OCI-LY1 (cell line): ENCODE results near the gene BIN1.

Experiments used
- H2AFZ ChIP-seq: fragments of 200-600 bp; sonication (generic), shearing (Covaris generic); 2 replicates; pipeline ENCODE4 v1.6.0; 2014; ENCODE audit warnings: antibody characterized with exemption, mild to moderate bottlenecking, low read length
- H3F3A ChIP-seq: fragments of 200-600 bp; sonication (generic), shearing (Covaris generic); 2 replicates; pipeline ENCODE4 v1.6.0; 2014; ENCODE audit warnings: mild to moderate bottlenecking, antibody characterized with exemption, low read length, moderate library complexity; ENCODE audit not compliant: insufficient read depth
- H3K27ac ChIP-seq: fragments of 200-600 bp; sonication (generic); 2 replicates; pipeline ENCODE4 v1.5.1; 2014; ENCODE audit warnings: low read length, mixed run types, mild to moderate bottlenecking, low read depth; ENCODE audit not compliant: poor library complexity, severe bottlenecking
- H3K27me3 ChIP-seq: fragments of 200-600 bp; sonication (generic); 2 replicates; pipeline ENCODE4 v1.6.0; 2014; ENCODE audit warnings: antibody characterized with exemption, mild to moderate bottlenecking, low read length, moderate library complexity; ENCODE audit not compliant: insufficient read depth
- H3K36me3 ChIP-seq: fragments of 200-600 bp; sonication (generic); 2 replicates; pipeline ENCODE4 v1.6.1; 2014; ENCODE audit warnings: mild to moderate bottlenecking, antibody characterized with exemption, low read length, moderate library complexity, mixed read lengths; ENCODE audit not compliant: insufficient read depth
- H3K4me1 ChIP-seq: fragments of 200-600 bp; sonication (generic); 2 replicates; pipeline ENCODE4 v1.5.1; 2014; ENCODE audit warnings: mild to moderate bottlenecking, low read length, moderate library complexity; ENCODE audit not compliant: insufficient read depth, severe bottlenecking
- H3K4me2 ChIP-seq: fragments of 200-600 bp; sonication (generic), shearing (Covaris generic); 2 replicates; pipeline ENCODE4 v1.6.1; 2014; ENCODE audit warnings: low read length
- H3K4me3 ChIP-seq: fragments of 200-600 bp; sonication (generic); 2 replicates; pipeline ENCODE4 v1.5.1; 2014; ENCODE audit warnings: low read length, low read depth, mild to moderate bottlenecking, mixed read lengths; ENCODE audit not compliant: poor library complexity, severe bottlenecking
- H3K79me2 ChIP-seq: fragments of 200-600 bp; shearing (Covaris generic); 2 replicates; pipeline ENCODE4 v1.6.1; 2016; ENCODE audit warnings: mixed run types, low read length, mixed read lengths; ENCODE audit not compliant: insufficient read depth
- H3K9ac ChIP-seq: fragments of 200-600 bp; sonication (generic), shearing (Covaris generic); 2 replicates; pipeline ENCODE4 v1.6.1; 2014; ENCODE audit warnings: mild to moderate bottlenecking, low read length, mixed read lengths
- H3K9me2 ChIP-seq: fragments of 200-600 bp; sonication (generic), shearing (Covaris generic); 2 replicates; pipeline ENCODE4 v1.6.1; 2014; ENCODE audit warnings: low read depth, mild to moderate bottlenecking, low read length, mixed read lengths
- H3K9me3 ChIP-seq: fragments of 200-600 bp; shearing (Covaris generic); 2 replicates; pipeline ENCODE4 v1.6.1; 2014; ENCODE audit warnings: low read length, mixed read lengths
- H4K20me1 ChIP-seq: fragments of 200-600 bp; sonication (generic), shearing (Covaris generic); 2 replicates; pipeline ENCODE4 v1.6.0; 2016; ENCODE audit warnings: mild to moderate bottlenecking, low read length; ENCODE audit not compliant: insufficient read depth
- EZH2 ChIP-seq: fragments of 200-600 bp; sonication (generic), shearing (Covaris generic); IDR thresholded peaks from 2 replicates; pipeline ENCODE4 v1.8.0; 2017; ENCODE audit warnings: borderline replicate concordance, mixed run types, mild to moderate bottlenecking, antibody characterized with exemption, low read length, moderate library complexity, mixed read lengths
- TF ChIP-seq, protein P1 (sequence below): fragments of 200-600 bp; sonication (generic), shearing (Covaris generic); IDR thresholded peaks from 2 replicates; pipeline ENCODE4 v1.5.1; 2017; ENCODE audit warnings: mild to moderate bottlenecking, antibody characterized with exemption, low read length, moderate library complexity, mixed read lengths

Gene BIN1

GRCh38 chr2:127137741-127138140, 30.8 kb upstream of the BIN1 start:
- Histone ChIP-seq H4K20me1 (no peaks in the 10 kb centered on the region), H3K27ac (no peak overlapping the region), H3K4me2 (no peak overlapping the region), H3K4me1 (no peaks in the 10 kb centered on the region), H3F3A (no peaks in the 10 kb centered on the region), H3K9me2 (no peaks in the 10 kb centered on the region), H2AFZ (no peak overlapping the region), H3K79me2 (no peaks in the 10 kb centered on the region), H3K9ac (no peak overlapping the region), H3K9me3 (peaks cover 7% of the 10 kb centered on the region; the same call in 1 of the 2 replicates), H3K4me3 (no peak overlapping the region), H3K27me3 (no peaks in the 10 kb centered on the region; the same call in 1 of the 2 replicates), H3K36me3 (no peaks in the 10 kb centered on the region)
- no peak for TF ChIP-seq EZH2
- TF ChIP-seq, protein P1, sequence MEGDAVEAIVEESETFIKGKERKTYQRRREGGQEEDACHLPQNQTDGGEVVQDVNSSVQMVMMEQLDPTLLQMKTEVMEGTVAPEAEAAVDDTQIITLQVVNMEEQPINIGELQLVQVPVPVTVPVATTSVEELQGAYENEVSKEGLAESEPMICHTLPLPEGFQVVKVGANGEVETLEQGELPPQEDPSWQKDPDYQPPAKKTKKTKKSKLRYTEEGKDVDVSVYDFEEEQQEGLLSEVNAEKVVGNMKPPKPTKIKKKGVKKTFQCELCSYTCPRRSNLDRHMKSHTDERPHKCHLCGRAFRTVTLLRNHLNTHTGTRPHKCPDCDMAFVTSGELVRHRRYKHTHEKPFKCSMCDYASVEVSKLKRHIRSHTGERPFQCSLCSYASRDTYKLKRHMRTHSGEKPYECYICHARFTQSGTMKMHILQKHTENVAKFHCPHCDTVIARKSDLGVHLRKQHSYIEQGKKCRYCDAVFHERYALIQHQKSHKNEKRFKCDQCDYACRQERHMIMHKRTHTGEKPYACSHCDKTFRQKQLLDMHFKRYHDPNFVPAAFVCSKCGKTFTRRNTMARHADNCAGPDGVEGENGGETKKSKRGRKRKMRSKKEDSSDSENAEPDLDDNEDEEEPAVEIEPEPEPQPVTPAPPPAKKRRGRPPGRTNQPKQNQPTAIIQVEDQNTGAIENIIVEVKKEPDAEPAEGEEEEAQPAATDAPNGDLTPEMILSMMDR, result no peak

- H2AFZ ChIP-seq, result no peak overlapping the region
- H3K9me2 ChIP-seq, result no peaks in the 10 kb centered on the region
- no peaks in the 10 kb centered on the region; the same call in 1 of the 2 replicates for H3K27me3 ChIP-seq
- no peaks in the 10 kb centered on the region for H4K20me1 ChIP-seq
- H3K9me3 ChIP-seq, result peaks cover 7% of the 10 kb centered on the region; the same call in 1 of the 2 replicates
- H3K4me2 ChIP-seq, result no peak overlapping the region
- no peak overlapping the region for H3K9ac ChIP-seq
- H3K36me3 ChIP-seq, result no peaks in the 10 kb centered on the region
- no peaks in the 10 kb centered on the region for H3K79me2 ChIP-seq
- no peaks in the 10 kb centered on the region for H3K4me1 ChIP-seq
- H3K27ac ChIP-seq, result no peak overlapping the region
- H3F3A ChIP-seq, result no peaks in the 10 kb centered on the region
- no peak overlapping the region for H3K4me3 ChIP-seq
- no peak for TF ChIP-seq EZH2
- TF ChIP-seq, protein P1, result no peak
Measured at GRCh38 chr2:127137225-127137624, 30.3 kb upstream of the BIN1 start.

GRCh38 chr2:127134833-127135830, 28.2 kb upstream of the BIN1 start:
- no peaks in the 10 kb centered on the region for H3K36me3 ChIP-seq
- no peaks in the 10 kb centered on the region for H3K4me1 ChIP-seq
- H2AFZ ChIP-seq, result no peak overlapping the region
- no peaks in the 10 kb centered on the region for H3K9me2 ChIP-seq
- H3F3A ChIP-seq, result no peaks in the 10 kb centered on the region
- H3K9me3 ChIP-seq, result peaks cover 7% of the 10 kb centered on the region; the same call in 1 of the 2 replicates
- no peak overlapping the region for H3K27ac ChIP-seq
- no peak overlapping the region for H3K4me2 ChIP-seq
- no peak overlapping the region for H3K4me3 ChIP-seq
- H3K27me3 ChIP-seq, result no peaks in the 10 kb centered on the region; the same call in 1 of the 2 replicates
- H3K9ac ChIP-seq, result no peak overlapping the region
- TF ChIP-seq, protein P1, result no peak
- TF ChIP-seq EZH2, result no peak
- no peaks in the 10 kb centered on the region for H4K20me1 ChIP-seq
- H3K79me2 ChIP-seq, result no peaks in the 10 kb centered on the region
